GM18505 (cell line): ENCODE results near the gene SCAMP4.

Source experiments
- ATAC-seq: cut with Tn5 transposase; IDR thresholded peaks from one replicate; pipeline ENCODE4 v1.9.1; 2021; ENCODE audit not compliant: unreplicated experiment
- POLR2A ChIP-seq: IDR thresholded peaks from 4 replicates; pipeline ENCODE4 v1.6.1; 2011; ENCODE audit warnings: borderline replicate concordance; ENCODE audit not compliant: insufficient read depth, insufficient read length; ENCODE audit errors: extremely low read depth

SCAMP4 gene

GRCh38 chr19:1908364-1908678, 3.1 kb downstream of the SCAMP4 start:
- ATAC-seq = no peak

GRCh38 chr19:1909761-1910080, 4.5 kb downstream of the SCAMP4 start:
- ATAC-seq = no peak

More at GRCh38 chr19:1908364-1908678, 3.1 kb downstream of the SCAMP4 start:
- no peak for TF ChIP-seq POLR2A

GRCh38 chr19:1910177-1910576, 5.0 kb downstream of the SCAMP4 start:
- no peak for ATAC-seq
- no peak for TF ChIP-seq POLR2A

More at GRCh38 chr19:1909761-1910080, 4.5 kb downstream of the SCAMP4 start:
- no peak for TF ChIP-seq POLR2A

- no peak for TF ChIP-seq POLR2A
- no peak for ATAC-seq
Measured at GRCh38 chr19:1911098-1911497, 5.9 kb downstream of the SCAMP4 start.

GRCh38 chr19:1911995-1912394, 6.8 kb downstream of the SCAMP4 start:
- TF ChIP-seq POLR2A = no peak
- ATAC-seq = no peak

- TF ChIP-seq POLR2A = no peak
- no peak for ATAC-seq
Measured at GRCh38 chr19:1912760-1913505, 7.7 kb downstream of the SCAMP4 start.

GRCh38 chr19:1913781-1914577, 8.8 kb downstream of the SCAMP4 start:
- no peak for TF ChIP-seq POLR2A
- ATAC-seq = no peak

- ATAC-seq = no peak
- no peak for TF ChIP-seq POLR2A
Measured at GRCh38 chr19:1914826-1915341, 9.7 kb downstream of the SCAMP4 start.

- no peak for TF ChIP-seq POLR2A
- no peak for ATAC-seq
Measured at GRCh38 chr19:1917146-1917545, 11.9 kb downstream of the SCAMP4 start.

GRCh38 chr19:1917926-1918325, 12.7 kb downstream of the SCAMP4 start:
- TF ChIP-seq POLR2A = no peak
- no peak for ATAC-seq

- TF ChIP-seq POLR2A = no peak
- ATAC-seq = no peak
Measured at GRCh38 chr19:1918975-1919374, 13.8 kb downstream of the SCAMP4 start.

GRCh38 chr19:1920644-1921043, 15.4 kb downstream of the SCAMP4 start:
- ATAC-seq = no peak
- TF ChIP-seq POLR2A = no peak

GRCh38 chr19:1921326-1921725, 16.1 kb downstream of the SCAMP4 start:
- no peak for TF ChIP-seq POLR2A
- no peak for ATAC-seq

GRCh38 chr19:1921825-1922224, 16.6 kb downstream of the SCAMP4 start:
- ATAC-seq = no peak
- no peak for TF ChIP-seq POLR2A
